HG02678 (cell line): ENCODE results near the gene PILRA.
"Not testable (repeated sequence)": the region's sequence is repeated elsewhere in the genome, so short reads cannot be mapped to it uniquely, and the experiment has no call there.

Experiments
- ATAC-seq: cut with Tn5 transposase; IDR thresholded peaks from one replicate; pipeline ENCODE4 v1.9.1; 2021; ENCODE audit warnings: mild to moderate bottlenecking, moderate library complexity; ENCODE audit not compliant: unreplicated experiment

Gene PILRA

DNA sequence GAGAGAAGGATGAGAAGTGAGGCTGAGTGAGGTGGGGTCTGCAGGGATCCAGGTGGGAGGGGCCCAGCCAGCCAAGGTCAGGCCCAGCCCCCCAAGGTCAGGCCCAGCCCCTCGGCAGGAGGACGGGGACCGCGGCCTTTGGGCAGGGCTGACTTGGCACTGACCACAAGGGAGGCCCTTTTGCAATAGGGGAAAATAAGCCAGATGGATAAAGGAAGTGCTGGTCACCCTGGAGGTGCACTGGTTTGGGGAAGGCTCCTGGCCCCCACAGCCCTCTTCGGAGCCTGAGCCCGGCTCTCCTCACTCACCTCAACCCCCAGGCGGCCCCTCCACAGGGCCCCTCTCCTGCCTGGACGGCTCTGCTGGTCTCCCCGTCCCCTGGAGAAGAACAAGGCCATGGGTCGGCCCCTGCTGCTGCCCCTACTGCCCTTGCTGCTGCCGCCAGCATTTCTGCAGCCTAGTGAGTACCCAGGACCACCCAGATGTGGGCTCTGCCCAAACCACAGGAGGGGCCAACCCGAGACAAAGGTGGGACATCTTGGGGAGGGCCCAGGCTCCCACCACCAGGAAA lies at the start of gene PILRA:
Gene PILRA (plus strand): TSS at position 227 of the 571 bp plus-strand sequence. CDS start 170 bp downstream, at position 397.
- ATAC-seq = no peak

DNA sequence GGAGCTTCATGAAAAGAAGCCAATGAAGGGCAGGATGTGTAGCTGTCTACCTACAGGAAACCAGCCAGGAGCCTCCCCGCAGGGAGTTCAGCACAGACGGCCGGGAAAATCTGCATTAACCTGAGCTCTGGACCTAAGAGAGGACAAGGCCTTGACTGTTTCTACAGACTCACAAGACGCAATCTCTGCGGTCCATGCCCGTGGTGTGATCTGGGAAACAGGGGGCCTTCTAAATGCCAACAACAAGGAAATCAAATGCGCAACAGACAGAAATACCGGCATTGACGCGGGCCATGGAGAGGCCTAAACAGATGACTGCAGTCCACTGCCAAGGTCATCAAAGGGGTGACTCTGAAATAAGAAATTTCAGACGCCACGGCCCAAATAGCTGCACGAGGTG lies 49.1 kb upstream of the PILRA start:
- not testable (repeated sequence) for ATAC-seq

DNA sequence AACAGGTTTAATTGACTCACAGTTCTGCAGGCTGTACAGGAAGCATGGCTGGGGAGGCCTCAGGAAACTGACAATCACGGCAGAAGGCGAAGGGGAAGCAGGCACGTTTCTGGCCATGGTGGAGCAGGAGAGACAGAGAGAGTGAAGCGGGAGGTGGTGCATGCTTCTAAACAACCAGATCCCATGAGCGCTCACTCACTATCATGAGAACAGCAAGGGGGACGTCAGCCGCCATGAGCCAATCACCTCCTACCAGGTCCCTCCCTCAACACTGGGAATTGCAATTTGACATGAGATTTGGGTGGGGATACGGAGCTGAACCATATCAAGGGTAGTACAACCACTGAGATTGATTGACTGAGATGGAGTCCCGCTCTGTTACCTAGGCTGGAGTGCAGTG lies 47.6 kb upstream of the PILRA start:
- ATAC-seq = not testable (repeated sequence)

DNA sequence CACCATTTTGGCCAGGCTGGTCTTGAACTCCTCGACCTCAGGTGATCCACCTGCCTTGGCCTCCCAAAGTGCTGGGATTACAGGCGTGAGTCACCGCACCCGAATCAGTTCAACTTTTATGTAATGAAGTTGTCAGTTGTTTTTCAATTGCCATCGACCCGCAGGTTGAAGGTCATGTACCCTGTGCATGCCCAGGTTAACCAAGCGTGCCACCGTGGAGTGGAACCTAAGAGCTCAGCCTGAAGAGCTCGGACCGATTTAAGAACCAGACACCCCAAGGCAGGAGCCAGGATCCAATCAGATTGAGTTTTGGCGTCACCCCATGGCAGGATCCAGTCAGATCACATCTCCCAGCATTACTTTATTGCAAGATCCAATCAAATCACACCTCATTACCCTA lies 46.4 kb upstream of the PILRA start:
- ATAC-seq = not testable (repeated sequence)

DNA sequence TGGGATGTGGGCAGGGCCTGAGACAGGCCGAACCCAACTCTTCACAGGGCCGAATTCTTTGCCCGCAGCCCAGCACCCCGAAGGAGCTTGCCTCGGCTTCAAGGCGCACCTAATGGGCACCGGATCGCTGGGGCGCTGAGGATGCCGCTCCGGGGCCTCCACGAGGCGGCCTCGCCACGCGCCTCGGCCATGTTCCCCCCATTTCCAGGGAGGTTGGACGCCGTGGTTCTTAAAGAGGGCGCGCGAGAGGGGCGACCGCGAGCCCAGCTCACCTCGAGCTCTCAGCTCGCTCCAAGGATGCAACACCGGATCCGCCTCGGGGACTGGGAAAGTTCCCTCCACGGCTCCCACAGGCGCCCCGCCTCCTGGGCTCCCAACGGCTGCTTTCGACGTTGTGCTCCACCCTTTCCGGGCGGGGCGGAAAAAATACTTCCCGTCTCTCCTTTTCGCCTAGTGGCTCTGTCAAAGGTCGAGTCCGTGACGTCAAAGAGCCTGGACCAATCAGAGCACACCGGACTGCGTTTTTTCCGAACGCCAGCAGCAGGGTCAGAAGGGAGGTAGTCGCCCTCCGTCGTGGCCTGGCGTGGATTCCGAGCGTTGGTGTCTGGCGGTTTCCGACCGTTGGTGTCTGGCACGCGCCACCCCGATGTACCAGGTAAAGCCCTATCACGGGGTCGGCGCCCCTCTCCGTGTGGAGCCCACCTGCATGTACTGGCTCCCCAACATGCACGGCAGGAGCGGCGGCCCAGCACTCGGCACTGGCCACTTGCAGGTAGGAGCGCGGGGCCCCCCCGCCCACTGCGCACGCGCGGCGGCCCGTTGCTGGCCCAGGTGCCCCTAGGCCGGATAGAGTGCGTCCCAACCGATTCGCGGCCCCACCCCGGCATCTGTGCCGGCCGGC lies 37.5 kb upstream of the PILRA start:
- ATAC-seq = peak; percentile 97

DNA sequence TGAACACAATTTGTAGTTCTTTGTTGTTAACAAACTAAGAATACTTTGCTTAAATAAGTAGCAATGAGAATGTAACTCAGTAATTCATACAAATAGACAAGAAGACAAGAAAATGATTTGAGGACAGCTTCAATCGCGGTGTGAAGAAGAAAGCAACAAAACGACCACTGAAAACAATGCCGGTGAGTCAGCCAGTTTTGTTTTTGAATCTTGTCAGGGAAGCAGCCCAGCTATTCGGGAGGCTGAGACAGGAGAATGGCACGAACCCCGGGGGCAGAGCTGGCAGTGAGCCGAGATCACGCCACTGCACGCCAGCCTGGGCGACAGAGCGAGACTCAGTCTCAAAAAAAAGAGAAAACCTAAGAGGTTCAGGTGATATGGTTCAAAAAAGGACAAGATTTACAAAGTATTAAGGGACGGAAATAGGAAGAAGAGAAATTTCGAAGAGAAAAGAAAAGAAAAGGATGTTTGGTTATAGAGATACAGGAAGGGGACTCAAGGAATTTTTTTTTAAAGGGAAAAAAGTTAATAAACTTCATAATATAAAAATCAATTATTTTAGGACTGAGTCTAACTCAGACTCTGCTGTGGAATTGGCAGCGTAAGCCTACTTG lies 35.1 kb upstream of the PILRA start:
- not testable (repeated sequence) for ATAC-seq

DNA sequence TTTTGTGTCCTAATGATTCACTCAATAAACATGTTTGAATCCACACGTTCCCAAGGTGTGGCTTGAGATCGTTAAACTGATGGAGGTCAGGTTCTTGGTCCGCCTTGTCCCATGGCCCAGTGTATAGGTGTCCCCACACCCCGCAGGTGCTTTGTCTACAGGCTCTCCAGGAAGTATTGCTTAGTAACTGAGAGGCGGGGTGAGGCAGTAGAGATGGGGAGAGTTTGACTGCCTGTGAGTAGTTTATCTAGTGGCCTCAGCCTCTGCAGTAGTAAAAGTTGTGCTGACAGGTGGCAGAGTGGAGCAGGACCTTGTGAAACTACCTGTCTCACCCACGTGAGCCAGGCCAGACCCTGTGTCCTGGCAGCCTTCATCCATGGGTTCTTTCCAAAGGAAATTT lies 32.0 kb upstream of the PILRA start:
- not testable (repeated sequence) for ATAC-seq

DNA sequence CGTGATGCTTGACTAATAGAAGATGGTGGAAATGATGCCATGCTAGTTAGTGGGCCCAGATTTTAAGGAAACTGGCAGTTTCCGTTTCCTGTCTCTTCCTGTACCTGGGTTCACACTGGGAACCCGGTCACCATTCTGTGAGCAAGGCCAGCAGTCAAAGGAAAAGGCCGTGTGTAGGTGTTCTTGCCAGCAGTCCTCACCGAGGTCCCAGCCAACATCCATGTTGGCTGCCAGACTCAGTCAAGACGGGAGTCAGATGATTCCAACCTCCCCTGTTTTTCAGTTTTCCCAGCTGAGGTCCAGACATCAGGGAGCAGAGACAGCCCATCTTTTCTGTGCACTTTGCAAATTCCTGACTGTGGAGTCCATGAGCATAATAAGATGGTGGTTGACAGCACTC lies 30.5 kb upstream of the PILRA start:
- no peak for ATAC-seq

DNA sequence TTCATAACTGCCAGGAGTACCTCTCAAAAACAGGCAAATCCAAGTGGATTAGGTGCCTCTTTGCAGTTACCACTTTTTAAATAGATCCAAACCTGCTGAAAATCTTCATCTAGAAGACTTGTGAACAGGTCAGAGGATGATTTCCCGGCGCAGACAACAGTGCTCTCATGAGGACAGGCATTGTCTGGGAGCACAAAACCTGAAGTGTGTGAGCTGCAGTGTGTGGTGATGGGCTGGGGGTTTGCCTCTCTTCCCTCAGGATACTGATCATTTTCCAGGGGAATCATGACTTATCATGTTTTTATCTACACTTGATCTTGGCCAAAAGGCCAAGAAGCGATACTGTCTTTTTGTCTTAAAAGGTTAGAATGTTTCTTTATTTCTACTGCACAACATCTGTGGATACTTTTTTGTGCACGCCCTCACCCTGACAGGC lies 29.1 kb upstream of the PILRA start:
- not testable (repeated sequence) for ATAC-seq

DNA sequence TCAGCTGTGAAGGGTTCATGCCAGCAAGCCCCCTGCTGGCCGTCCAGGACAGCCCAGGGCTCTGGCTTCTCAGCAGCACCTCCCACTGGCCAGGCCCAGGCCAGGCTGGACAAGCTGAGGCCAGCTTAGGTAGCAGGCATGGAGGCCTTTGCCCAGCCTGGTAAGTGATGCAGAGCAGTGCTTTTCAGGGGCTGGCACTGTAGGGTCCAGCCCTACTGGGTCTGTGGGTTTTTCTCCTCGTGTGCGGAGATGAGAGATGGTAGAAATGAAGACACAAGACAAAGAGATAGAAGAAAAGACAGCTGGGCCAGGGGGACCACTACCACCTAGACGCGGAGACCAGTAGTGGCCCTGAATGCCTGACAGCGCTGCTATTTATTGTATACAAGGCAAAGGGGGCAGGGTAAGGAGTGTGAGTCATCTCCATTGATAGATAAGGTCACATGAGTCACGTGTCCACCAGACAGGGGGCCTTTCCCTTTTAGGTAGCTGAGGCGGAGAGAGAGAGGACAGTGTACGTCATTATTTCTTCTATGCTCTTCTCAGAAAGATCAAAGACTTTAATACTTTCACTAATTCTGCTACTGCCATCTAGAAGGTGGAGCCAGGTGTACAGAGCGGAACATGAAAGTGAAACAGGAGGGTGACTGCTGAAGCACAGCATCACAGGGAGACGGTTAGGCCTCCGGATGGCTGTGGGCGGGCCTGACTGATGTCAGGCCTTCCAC lies 28.6 kb upstream of the PILRA start:
- peak; percentile 83 for ATAC-seq

DNA sequence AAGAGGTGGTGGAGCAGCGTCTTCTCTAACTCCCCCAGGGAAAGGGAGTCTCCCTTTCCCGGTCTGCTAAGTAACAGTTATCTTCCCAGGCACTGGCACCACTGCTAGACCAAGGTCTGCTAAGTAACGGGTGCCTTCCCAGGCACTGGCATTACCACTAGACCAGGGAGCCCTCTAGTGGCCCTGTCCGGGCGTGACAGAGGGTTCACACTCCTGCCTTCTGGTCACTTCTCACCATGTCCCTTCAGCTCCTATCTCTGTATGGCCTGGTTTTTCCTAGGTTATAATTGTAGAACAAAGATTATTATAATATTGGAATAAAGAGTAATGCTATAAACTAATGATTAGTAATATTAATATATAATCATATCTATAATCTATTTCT lies 28.0 kb upstream of the PILRA start:
- ATAC-seq = peak; percentile 37

DNA sequence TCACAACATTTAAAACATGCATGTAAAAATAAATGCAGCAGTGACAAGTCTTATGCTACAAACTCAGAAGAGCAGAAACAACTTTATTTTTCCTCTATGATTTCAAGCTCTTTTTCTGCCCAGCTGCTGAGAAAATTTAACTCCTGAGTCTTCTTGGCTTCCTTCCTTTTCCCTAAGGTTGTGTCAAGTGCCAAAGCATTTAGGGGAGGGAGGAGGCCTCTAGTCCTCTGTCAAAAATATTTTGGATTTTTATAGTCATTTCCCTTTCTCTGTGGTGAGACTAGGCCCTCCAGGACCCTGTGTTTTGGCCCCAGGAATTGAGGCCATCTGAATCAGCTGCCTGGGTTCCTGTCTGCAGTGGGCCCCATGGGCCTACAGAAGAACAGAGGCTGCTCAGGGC lies 26.4 kb upstream of the PILRA start:
- no peak for ATAC-seq

DNA sequence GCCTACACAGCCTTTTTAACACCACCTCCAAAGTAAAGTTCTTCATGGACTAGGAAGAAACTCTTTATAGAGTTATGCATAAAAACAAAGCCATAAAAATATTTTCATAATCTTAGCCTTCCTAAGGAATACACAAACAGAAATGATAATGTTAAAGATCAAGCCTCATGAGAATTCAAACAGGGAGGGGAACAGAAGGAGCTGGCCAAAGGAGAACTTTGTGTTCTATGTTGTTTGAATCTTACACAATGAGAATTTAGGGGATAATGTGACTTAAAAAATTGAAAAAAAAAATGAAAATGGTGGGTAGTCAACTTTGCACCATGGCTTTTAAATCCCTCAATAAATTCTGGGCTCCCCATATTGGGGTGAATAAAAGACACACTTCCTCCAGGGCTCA lies 24.5 kb upstream of the PILRA start:
- ATAC-seq = no peak

DNA sequence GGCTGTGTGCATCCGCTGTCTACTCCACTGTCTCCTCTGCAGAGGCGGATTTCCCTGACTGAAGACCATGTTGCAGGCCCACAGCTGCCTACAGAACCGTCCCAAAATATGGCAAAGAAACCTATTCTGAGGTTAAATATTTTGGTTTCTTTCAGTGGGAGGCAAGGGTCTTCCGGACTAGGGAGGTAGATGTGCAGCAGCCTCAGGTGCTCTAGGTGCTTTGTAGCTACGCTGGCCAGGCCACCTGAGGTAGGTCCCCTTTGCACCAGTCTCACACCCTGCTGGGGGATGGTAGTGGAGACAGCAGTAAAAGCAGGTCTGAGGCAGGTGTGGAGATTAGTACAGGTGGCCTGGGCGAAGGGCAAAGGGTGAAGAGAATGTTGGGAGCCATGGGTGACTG lies 23.5 kb upstream of the PILRA start:
- ATAC-seq = no peak

DNA sequence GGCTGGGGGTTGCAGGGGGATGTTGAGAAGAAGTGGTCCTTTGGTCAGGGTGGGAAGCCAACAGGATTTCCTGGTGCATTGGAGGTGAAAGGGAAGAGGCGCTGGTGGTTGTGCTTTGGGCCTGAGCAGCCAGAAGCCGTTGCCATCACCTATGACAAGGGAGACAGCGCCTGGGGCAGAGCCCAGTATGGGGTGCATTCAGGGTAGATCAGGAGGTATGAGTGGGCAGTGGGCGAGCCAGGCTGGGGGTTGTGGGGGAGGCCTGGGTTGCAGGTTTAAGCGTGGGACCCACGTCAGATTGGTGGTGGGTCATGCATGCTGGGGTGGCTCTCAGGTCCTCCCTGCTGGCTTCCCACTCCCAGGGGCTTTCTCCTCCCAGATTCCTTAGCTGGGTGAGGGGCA lies 21.6 kb upstream of the PILRA start:
- ATAC-seq = no peak

DNA sequence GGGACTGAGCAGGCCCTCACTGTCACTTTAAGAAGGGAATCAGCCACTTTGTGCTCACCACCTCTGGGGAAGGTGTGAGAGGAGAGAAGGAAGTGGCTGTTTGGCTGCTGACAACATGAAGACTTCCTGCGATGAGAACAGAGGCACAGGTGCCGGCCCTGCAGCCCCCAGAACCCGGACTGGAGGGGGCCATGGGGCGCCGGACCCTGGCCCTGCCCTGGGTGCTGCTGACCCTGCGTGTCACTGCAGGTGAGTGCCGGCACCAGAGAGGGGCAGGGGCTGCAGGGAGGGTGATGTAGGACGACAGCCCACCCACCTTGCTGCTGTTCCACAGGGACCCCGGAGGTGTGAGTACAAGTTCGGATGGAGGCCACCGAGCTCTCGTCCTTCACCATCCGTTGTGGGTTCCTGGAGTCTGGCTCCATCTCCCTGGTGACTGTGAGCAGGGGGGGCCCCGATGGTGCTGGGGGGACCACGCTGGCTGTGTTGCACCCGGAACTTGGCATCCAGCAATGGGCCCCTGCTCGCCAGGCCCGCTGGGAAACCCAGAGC lies 21.0 kb upstream of the PILRA start:
- not testable (repeated sequence) for ATAC-seq

DNA sequence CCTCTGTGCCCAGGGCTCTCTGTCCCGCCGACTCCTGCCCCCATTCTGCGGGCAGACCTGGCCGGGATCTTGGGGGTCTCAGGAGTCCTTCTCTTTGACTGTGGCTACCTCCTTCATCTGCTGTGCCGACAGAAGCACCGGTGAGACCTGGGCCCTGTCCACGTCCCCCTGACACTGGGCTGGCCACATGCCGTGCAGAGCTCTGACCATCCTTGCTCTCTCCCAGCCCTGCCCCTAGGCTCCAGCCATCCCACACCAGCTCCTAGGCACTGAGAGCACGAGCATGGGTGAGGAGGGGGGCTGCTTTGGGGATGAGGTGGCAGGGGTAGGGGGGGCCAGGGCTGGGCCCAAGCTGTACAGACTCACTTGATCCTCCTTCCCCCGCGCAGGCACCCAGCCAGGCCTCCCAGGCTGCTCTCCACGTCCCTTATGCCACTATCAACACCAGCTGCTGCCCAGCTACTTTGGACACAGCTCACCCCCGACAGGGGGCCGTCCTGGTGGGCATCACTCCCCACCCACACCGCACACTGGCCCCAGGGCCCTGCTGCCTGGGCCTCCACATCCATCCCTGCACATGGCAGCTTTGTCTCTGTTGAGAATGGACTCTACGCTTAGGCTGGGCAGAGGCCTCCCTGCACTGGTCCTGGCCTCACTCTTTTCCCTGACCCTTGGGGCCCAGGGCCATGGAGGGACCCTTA lies 20.2 kb upstream of the PILRA start:
- no peak for ATAC-seq

DNA sequence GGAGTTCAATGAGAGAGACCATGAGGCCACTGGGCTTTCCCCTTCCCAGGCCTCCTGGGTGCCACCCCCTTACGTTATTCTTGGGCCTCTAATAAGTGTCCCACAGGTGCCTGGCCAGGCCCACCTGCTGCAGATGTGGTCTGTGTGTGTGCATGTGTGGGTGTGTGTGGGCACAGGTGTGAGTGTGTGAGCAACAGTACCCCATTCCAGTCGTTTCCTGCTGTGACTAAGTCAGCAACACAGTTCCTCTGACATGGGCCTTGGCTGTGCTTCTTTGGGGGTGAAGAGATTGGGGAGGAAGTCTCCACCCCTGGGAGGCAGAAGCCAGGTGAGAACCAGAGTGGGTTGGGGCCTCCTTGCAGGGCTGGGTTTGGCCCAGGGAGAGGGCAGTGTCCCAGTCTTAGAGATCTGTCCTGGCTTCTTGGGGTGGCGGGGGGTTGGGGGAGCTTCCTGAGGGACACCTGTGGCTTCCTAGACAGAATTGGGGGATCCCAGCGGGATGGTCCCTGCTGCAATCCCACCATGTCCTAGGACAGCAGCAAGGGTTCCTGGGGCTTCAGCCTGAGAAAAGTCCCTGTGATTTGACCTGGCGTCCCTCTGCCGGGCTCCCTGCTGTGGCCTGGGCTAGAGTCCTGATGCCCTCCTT lies 19.5 kb upstream of the PILRA start:
- no peak for ATAC-seq

DNA sequence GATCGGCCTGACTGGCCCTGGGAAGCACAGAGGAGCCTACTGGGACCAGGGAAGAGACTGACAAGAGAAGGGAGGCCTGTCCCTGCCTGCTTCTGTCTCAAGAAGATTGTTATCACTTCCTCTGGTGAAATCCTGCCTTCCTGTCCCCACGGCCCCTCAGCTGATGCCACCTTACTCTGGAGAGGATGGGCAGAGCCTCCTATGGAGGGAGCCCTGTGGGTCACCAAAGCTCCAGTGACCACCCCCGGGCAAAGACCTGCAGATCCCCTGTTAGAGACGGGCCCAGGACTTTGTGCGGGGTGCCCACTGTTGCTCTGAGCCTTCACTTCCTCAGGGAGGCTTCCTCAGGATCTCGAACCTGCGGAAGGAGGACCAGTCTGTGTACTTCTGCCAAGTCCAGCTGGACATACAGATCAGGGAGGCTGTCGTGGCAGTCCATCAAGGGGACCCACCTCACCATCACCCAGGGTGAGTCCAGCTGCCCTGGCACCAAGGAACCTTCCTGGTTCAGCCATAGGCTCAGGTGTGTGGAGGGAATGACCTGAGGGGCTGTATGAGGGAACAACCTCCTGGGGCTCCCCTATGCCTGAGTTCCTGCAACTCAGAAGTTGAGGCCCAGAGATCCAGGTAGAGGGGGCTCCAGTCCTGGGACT lies 16.7 kb upstream of the PILRA start:
- ATAC-seq = no peak
